NCI-H187 treated with DMSO at 0.1 percent for 48 hours (cell line): ENCODE measurements around the gene CTNNA3.

Experiments
- DNase-seq: peaks from one replicate; lab custom pipeline; 2025; lab: John Stamatoyannopoulos, UW

CTNNA3 gene

GRCh38 chr10:67015225-67015624 lies 680.8 kb downstream of the CTNNA3 start:
- DNase-seq: no peak

GRCh38 chr10:67011981-67012380 lies 684.0 kb downstream of the CTNNA3 start:
- no peak for DNase-seq

GRCh38 chr10:67011480-67011879 lies 684.5 kb downstream of the CTNNA3 start:
- DNase-seq: no peak

- no peak for DNase-seq
These were observed 690.0 kb downstream of the CTNNA3 start for GRCh38 chr10:67005981-67006380.

GRCh38 chr10:67004690-67005089 lies 691.3 kb downstream of the CTNNA3 start:
- no peak for DNase-seq

- DNase-seq: no peak
These were observed 696.0 kb downstream of the CTNNA3 start for GRCh38 chr10:66999762-67000545.

- DNase-seq: no peak
These were observed 699.0 kb downstream of the CTNNA3 start for GRCh38 chr10:66996996-66997395.

GRCh38 chr10:66990143-66990830 lies 705.7 kb downstream of the CTNNA3 start:
- no peak for DNase-seq

- DNase-seq: no peak
These were observed 712.5 kb downstream of the CTNNA3 start for GRCh38 chr10:66983475-66983818.

- no peak for DNase-seq
These were observed 713.1 kb downstream of the CTNNA3 start for GRCh38 chr10:66982792-66983474.

GRCh38 chr10:66982053-66982420 lies 714.0 kb downstream of the CTNNA3 start:
- no peak for DNase-seq

- DNase-seq: no peak
These were observed 714.5 kb downstream of the CTNNA3 start for GRCh38 chr10:66981361-66982052.

- DNase-seq: no peak
These were observed 715.7 kb downstream of the CTNNA3 start for GRCh38 chr10:66980246-66980815.

GRCh38 chr10:66964946-66965345 lies 731.0 kb downstream of the CTNNA3 start:
- no peak for DNase-seq

GRCh38 chr10:66958466-66958865 lies 737.5 kb downstream of the CTNNA3 start:
- DNase-seq: no peak

GRCh38 chr10:66951896-66952295 lies 744.1 kb downstream of the CTNNA3 start:
- DNase-seq: no peak

- DNase-seq: no peak
These were observed 752.4 kb downstream of the CTNNA3 start for GRCh38 chr10:66943590-66943989.

- no peak for DNase-seq
These were observed 753.6 kb downstream of the CTNNA3 start for GRCh38 chr10:66942407-66942806.

GRCh38 chr10:66941491-66941890 lies 754.5 kb downstream of the CTNNA3 start:
- no peak for DNase-seq

- no peak for DNase-seq
These were observed 755.0 kb downstream of the CTNNA3 start for GRCh38 chr10:66940965-66941364.

GRCh38 chr10:66934711-66935110 lies 761.3 kb downstream of the CTNNA3 start:
- no peak for DNase-seq

GRCh38 chr10:66931949-66932343 lies 764.0 kb downstream of the CTNNA3 start:
- DNase-seq: no peak
